GM06990 (cell line): Measurements from ENCODE around the gene ZNF500.

ENCODE experiments used
- DNase-seq: peaks from one replicate; pipeline ENCODE4 v3.0.0-alpha.2; 2011; ENCODE audit not compliant: insufficient read length; ENCODE audit errors: extremely low read depth
- H3K27me3 ChIP-seq: replicated peaks from 2 replicates; pipeline ENCODE4 v1.6.0; 2011; ENCODE audit warnings: low read length; ENCODE audit not compliant: control insufficient read depth, insufficient read depth
- H3K36me3 ChIP-seq: 2 replicates; pipeline ENCODE4 v1.5.1; 2011; ENCODE audit warnings: low read length; ENCODE audit not compliant: control insufficient read depth, insufficient read depth
- H3K4me3 ChIP-seq: replicated peaks from 2 replicates; pipeline ENCODE4 v1.5.1; 2011; ENCODE audit warnings: low read depth, mild to moderate bottlenecking, control low read depth, low read length
- CTCF ChIP-seq: IDR thresholded peaks from 2 replicates; pipeline ENCODE4 v1.5.1; 2011; ENCODE audit warnings: low read length, control low read depth, mild to moderate bottlenecking, inconsistent platforms; ENCODE audit not compliant: insufficient read depth, poor library complexity, severe bottlenecking

The ZNF500 gene

GRCh38 chr16:4723071-4723767 is 43.7 kb downstream of the ZNF500 start:
- DNase-seq: no peak
- H3K27me3 ChIP-seq: no peaks in the 10 kb centered on the region
- TF ChIP-seq CTCF: no peak
- peaks cover 6% of the 10 kb centered on the region for H3K36me3 ChIP-seq
- no peak overlapping the region for H3K4me3 ChIP-seq

- Histone ChIP-seq H3K4me3 (no peak overlapping the region), H3K27me3 (no peaks in the 10 kb centered on the region), H3K36me3 (peaks cover 5% of the 10 kb centered on the region)
- TF ChIP-seq CTCF: no peak
- DNase-seq: no peak
These were observed 48.5 kb downstream of the ZNF500 start for GRCh38 chr16:4718466-4718865.

GRCh38 chr16:4714996-4715395 is 52.0 kb downstream of the ZNF500 start:
- H3K4me3 ChIP-seq: no peak overlapping the region
- H3K27me3 ChIP-seq: no peaks in the 10 kb centered on the region
- peaks cover 5% of the 10 kb centered on the region for H3K36me3 ChIP-seq
- no peak for DNase-seq
- no peak for TF ChIP-seq CTCF

- no peak for DNase-seq
- Histone ChIP-seq H3K4me3 (no peak overlapping the region), H3K27me3 (no peaks in the 10 kb centered on the region), H3K36me3 (peaks cover 5% of the 10 kb centered on the region)
- TF ChIP-seq CTCF: no peak
These were observed 53.1 kb downstream of the ZNF500 start for GRCh38 chr16:4713663-4714501.

GRCh38 chr16:4709481-4709880 is 57.5 kb downstream of the ZNF500 start:
- DNase-seq: no peak
- H3K27me3 ChIP-seq: no peaks in the 10 kb centered on the region
- H3K4me3 ChIP-seq: no peak overlapping the region
- peaks cover 9% of the 10 kb centered on the region for H3K36me3 ChIP-seq
- TF ChIP-seq CTCF: no peak
